Karpas-422 (cell line): ENCODE measurements around the gene ACTR10. TPM values are rescaled to one million over a fixed set of nuclear protein-coding genes. Genes with fewer than 3 reads are reported as not detected.

ENCODE experiments used
- DNase-seq: peaks from one replicate; pipeline ENCODE4 v3.0.0-alpha.2; 2015
- H2AFZ ChIP-seq: fragments of 200-600 bp; sonication (generic); 2 replicates; pipeline ENCODE4 v1.6.1; 2014; ENCODE audit warnings: antibody characterized with exemption, low read length, mixed read lengths
- H3K27ac ChIP-seq: fragments of 200-600 bp; sonication (generic); 2 replicates; pipeline ENCODE4 v1.5.1; 2014; ENCODE audit warnings: mild to moderate bottlenecking, low read length, moderate library complexity
- H3K27me3 ChIP-seq: fragments of 200-600 bp; sonication (generic); 2 replicates; pipeline ENCODE4 v1.6.1; 2014; ENCODE audit warnings: low read length, mixed read lengths
- H3K36me3 ChIP-seq: fragments of 200-600 bp; sonication (generic); 2 replicates; pipeline ENCODE4 v1.6.1; 2014; ENCODE audit warnings: low read length, mixed read lengths; ENCODE audit not compliant: insufficient read depth
- H3K4me1 ChIP-seq: fragments of 200-600 bp; sonication (generic); 2 replicates; pipeline ENCODE4 v1.6.1; 2014; ENCODE audit warnings: mild to moderate bottlenecking, low read length, mixed read lengths
- H3K4me2 ChIP-seq: fragments of 200-600 bp; sonication (generic); 2 replicates; pipeline ENCODE4 v1.6.1; 2014; ENCODE audit warnings: low read length, low read depth, mild to moderate bottlenecking; ENCODE audit not compliant: poor library complexity, severe bottlenecking
- H3K4me3 ChIP-seq: fragments of 200-600 bp; sonication (generic); 2 replicates; pipeline ENCODE4 v1.5.1; 2014; ENCODE audit warnings: mild to moderate bottlenecking, antibody characterized with exemption, low read length, mixed read lengths
- H3K79me2 ChIP-seq: fragments of 200-600 bp; sonication (generic); 2 replicates; pipeline ENCODE4 v1.6.1; 2014; ENCODE audit warnings: mild to moderate bottlenecking, low read length, mixed read lengths
- H3K9ac ChIP-seq: fragments of 200-600 bp; sonication (generic); 2 replicates; pipeline ENCODE4 v1.6.0; 2014; ENCODE audit warnings: low read length
- H3K9me2 ChIP-seq: fragments of 200-600 bp; sonication (generic), shearing (Covaris generic); replicated peaks from 2 replicates; pipeline ENCODE4 v1.6.0; 2014; ENCODE audit warnings: mild to moderate bottlenecking, low read length, moderate library complexity; ENCODE audit not compliant: insufficient read depth
- H3K9me3 ChIP-seq: fragments of 300-700, 200-600 bp; sonication (generic); 2 replicates; pipeline ENCODE4 v1.6.1; 2014; ENCODE audit warnings: low read length, mixed read lengths
- H4K20me1 ChIP-seq: fragments of 200-600 bp; sonication (generic); 2 replicates; pipeline ENCODE4 v1.6.1; 2014; ENCODE audit warnings: mild to moderate bottlenecking, antibody characterized with exemption, low read length, low read depth; ENCODE audit not compliant: insufficient read depth
- total RNA-seq: library from RNA; depleted of rRNA; stranded (reverse); fragments of >200 nt; shearing (Covaris generic); gene quantifications from 2 replicates; pipeline ENCODE4 v1.2.3, GENCODE V29; 2014; ENCODE audit warnings: low replicate concordance

ACTR10 gene
- total RNA-seq, 1 experiment from 2014 or later: 153 TPM

DNA sequence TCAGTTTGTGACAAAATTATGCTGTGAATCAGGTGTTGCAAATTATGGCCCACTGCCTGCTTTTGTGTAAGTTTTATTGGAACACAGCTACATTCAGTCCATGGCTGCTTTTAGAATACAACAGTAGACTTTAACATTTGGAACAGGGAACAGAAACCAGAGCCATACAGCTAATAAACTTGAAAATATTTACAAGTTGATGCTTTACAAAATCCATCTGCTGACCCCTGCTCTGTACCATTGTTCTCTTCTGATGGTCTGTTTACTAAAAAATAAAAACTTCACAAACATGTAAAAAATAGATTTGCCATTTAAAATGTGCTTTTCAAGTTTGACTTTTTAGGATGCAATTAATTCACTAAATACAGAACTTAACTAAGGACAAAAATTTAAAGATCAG lies 65.5 kb downstream of the ACTR10 start:
- peaks cover 7% of the 10 kb centered on the region for H3K4me1 ChIP-seq
- H3K36me3 ChIP-seq: peaks cover 95% of the 10 kb centered on the region
- no peaks in the 10 kb centered on the region for H3K27me3 ChIP-seq
- H4K20me1 ChIP-seq: peaks cover 19% of the 10 kb centered on the region
- H3K79me2 ChIP-seq: peaks cover 90% of the 10 kb centered on the region
- no peaks in the 10 kb centered on the region for H3K9me3 ChIP-seq
- no peak overlapping the region for H3K4me2 ChIP-seq
- H2AFZ ChIP-seq: no peak overlapping the region
- H3K27ac ChIP-seq: no peak overlapping the region
- no peak for DNase-seq
- H3K9ac ChIP-seq: no peak overlapping the region
- no peaks in the 10 kb centered on the region for H3K9me2 ChIP-seq
- no peak overlapping the region for H3K4me3 ChIP-seq

- H3K4me1 ChIP-seq: peaks cover 22% of the 10 kb centered on the region
- H4K20me1 ChIP-seq: 0 out of 2 replicates have a peak, but pooled peaks cover 8% of the 10 kb centered on the region
- H3K36me3 ChIP-seq: peaks cover 91% of the 10 kb centered on the region
- no peak overlapping the region for H3K9ac ChIP-seq
- H3K4me3 ChIP-seq: no peak overlapping the region
- no peaks in the 10 kb centered on the region for H3K9me3 ChIP-seq
- DNase-seq: no peak
- peaks cover 95% of the 10 kb centered on the region for H3K79me2 ChIP-seq
- H2AFZ ChIP-seq: no peak overlapping the region
- H3K4me2 ChIP-seq: peak overlapping the region; percentile 35
- H3K27ac ChIP-seq: peak overlapping the region; percentile 61
- H3K9me2 ChIP-seq: no peaks in the 10 kb centered on the region
- H3K27me3 ChIP-seq: no peaks in the 10 kb centered on the region
Measured at GRCh38 chr14:58270628-58271027, 70.7 kb downstream of the ACTR10 start.

GRCh38 chr14:58272588-58273372 lies 72.8 kb downstream of the ACTR10 start:
- H2AFZ ChIP-seq: no peak overlapping the region
- H3K4me1 ChIP-seq: peaks cover 31% of the 10 kb centered on the region
- H3K4me3 ChIP-seq: no peak overlapping the region
- H3K4me2 ChIP-seq: no peak overlapping the region
- DNase-seq: peak; percentile 69
- H3K36me3 ChIP-seq: peaks cover 79% of the 10 kb centered on the region
- no peak overlapping the region for H3K9ac ChIP-seq
- no peaks in the 10 kb centered on the region for H3K27me3 ChIP-seq
- 0 out of 2 replicates have a peak, but pooled peaks cover 5% of the 10 kb centered on the region for H4K20me1 ChIP-seq
- no peaks in the 10 kb centered on the region for H3K9me3 ChIP-seq
- no peaks in the 10 kb centered on the region for H3K9me2 ChIP-seq
- peaks cover 97% of the 10 kb centered on the region for H3K79me2 ChIP-seq
- no peak overlapping the region for H3K27ac ChIP-seq

DNA sequence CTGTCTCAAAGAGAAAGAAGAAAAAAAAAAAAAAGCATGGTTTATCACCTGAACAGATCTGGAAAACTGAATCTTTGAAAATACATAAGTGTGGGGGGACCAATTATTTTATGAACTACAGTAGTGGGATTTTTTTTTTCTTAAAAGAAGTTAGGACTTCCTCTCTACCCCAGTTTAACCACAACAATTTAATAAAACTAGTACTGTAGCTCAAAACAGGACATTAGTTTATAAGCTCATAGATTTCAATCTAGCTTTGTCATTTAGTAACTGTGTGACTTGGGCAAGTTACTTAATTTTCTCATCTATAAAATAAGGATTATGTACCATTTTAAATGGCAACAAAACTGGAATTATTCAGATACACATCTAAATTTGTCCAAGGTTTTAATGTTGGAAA lies 74.9 kb downstream of the ACTR10 start:
- Histone ChIP-seq H4K20me1 (0 out of 2 replicates have a peak, but pooled peaks cover 4% of the 10 kb centered on the region), H3K9me2 (no peaks in the 10 kb centered on the region), H3K9ac (no peak overlapping the region), H3K4me3 (no peak overlapping the region), H3K79me2 (peaks cover 97% of the 10 kb centered on the region), H3K4me1 (peaks cover 29% of the 10 kb centered on the region), H3K36me3 (peaks cover 73% of the 10 kb centered on the region), H2AFZ (no peak overlapping the region), H3K9me3 (no peaks in the 10 kb centered on the region), H3K27me3 (no peaks in the 10 kb centered on the region), H3K4me2 (no peak overlapping the region), H3K27ac (no peak overlapping the region)
- no peak for DNase-seq

GRCh38 chr14:58275527-58276190 lies 75.7 kb downstream of the ACTR10 start:
- H3K4me1 ChIP-seq: peaks cover 21% of the 10 kb centered on the region
- H3K79me2 ChIP-seq: peaks cover 97% of the 10 kb centered on the region
- DNase-seq: no peak
- H2AFZ ChIP-seq: no peak overlapping the region
- no peak overlapping the region for H3K9ac ChIP-seq
- no peak overlapping the region for H3K4me3 ChIP-seq
- H3K9me3 ChIP-seq: no peaks in the 10 kb centered on the region
- peaks cover 72% of the 10 kb centered on the region for H3K36me3 ChIP-seq
- H3K9me2 ChIP-seq: no peaks in the 10 kb centered on the region
- no peaks in the 10 kb centered on the region for H3K27me3 ChIP-seq
- 0 out of 2 replicates have a peak overlapping the region, but pooled peaks have one; percentile 21 for H3K27ac ChIP-seq
- H4K20me1 ChIP-seq: peaks cover 10% of the 10 kb centered on the region; the same call in 1 of the 2 replicates
- no peak overlapping the region for H3K4me2 ChIP-seq

DNA sequence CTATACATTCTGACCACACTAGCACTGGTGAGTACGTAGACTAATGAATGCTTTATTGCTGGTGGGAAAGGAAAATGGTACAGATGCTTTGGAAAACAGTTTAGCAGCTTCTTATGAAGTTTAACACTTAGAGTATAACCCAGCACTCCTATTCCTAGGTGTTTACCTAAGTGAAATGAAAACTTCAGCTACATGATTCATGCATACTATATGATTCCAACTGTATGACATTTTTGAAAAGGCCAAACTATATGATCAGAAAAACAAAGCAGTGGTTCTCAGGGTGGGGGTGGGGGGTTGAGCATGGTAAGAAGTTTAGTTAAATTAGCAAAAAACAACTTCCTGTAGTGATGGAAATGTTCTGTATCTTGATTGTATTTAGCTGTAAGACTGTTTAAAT lies 76.3 kb downstream of the ACTR10 start:
- Histone ChIP-seq H2AFZ (no peak overlapping the region), H3K9ac (no peak overlapping the region), H3K9me2 (no peaks in the 10 kb centered on the region), H3K79me2 (peaks cover 98% of the 10 kb centered on the region), H3K4me1 (peaks cover 18% of the 10 kb centered on the region), H3K4me3 (no peak overlapping the region), H3K36me3 (peaks cover 74% of the 10 kb centered on the region), H4K20me1 (peaks cover 13% of the 10 kb centered on the region; the same call in 1 of the 2 replicates), H3K27ac (0 out of 2 replicates have a peak overlapping the region, but pooled peaks have one; percentile 21), H3K27me3 (no peaks in the 10 kb centered on the region), H3K9me3 (no peaks in the 10 kb centered on the region), H3K4me2 (no peak overlapping the region)
- DNase-seq: no peak

- Histone ChIP-seq H3K4me1 (peaks cover 14% of the 10 kb centered on the region), H4K20me1 (peaks cover 13% of the 10 kb centered on the region; the same call in 1 of the 2 replicates)
Measured at GRCh38 chr14:58278177-58278576, 78.2 kb downstream of the ACTR10 start.

More at GRCh38 chr14:58278177-58278576, 78.2 kb downstream of the ACTR10 start:
- Histone ChIP-seq H3K9me2 (no peaks in the 10 kb centered on the region), H2AFZ (no peak overlapping the region), H3K36me3 (peaks cover 77% of the 10 kb centered on the region), H3K4me3 (no peak overlapping the region), H3K27ac (no peak overlapping the region), H3K79me2 (peaks cover 100% of the 10 kb centered on the region), H3K9ac (no peak overlapping the region), H3K27me3 (no peaks in the 10 kb centered on the region), H3K4me2 (no peak overlapping the region), H3K9me3 (no peaks in the 10 kb centered on the region)
- no peak for DNase-seq
